ENCODE measurements around the gene ATXN2L. TPM values are rescaled to one million over a fixed set of nuclear protein-coding genes. Genes with fewer than 3 reads are reported as not detected.
A peak's percentile ranks its signal among the peaks of the same experiment; 100 is the strongest.

ATXN2L gene
- total and polyA plus RNA-seq, 2 of the 13 experiments (the other 11 are each of a cell fraction or from before 2014, with no cell fraction given), result 40.8 to 55.1 TPM

GRCh38 chr16:28822520-28823290 lies at the start of gene ATXN2L (continued):
- TF ChIP-seq, protein P1, sequence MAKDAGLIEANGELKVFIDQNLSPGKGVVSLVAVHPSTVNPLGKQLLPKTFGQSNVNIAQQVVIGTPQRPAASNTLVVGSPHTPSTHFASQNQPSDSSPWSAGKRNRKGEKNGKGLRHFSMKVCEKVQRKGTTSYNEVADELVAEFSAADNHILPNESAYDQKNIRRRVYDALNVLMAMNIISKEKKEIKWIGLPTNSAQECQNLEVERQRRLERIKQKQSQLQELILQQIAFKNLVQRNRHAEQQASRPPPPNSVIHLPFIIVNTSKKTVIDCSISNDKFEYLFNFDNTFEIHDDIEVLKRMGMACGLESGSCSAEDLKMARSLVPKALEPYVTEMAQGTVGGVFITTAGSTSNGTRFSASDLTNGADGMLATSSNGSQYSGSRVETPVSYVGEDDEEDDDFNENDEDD (CRISPR knock-in tag; IDR thresholded peaks at IDR 0.05; ENCODE audit: borderline replicate concordance), result peak; percentile 90
- TF ChIP-seq MIXL1 (CRISPR knock-in tag; IDR thresholded peaks at IDR 0.05) (peak; percentile 91), BRCA1 (CRISPR knock-in tag; IDR thresholded peaks at IDR 0.05) (no peak), SETDB1 (CRISPR knock-in tag; IDR thresholded peaks at IDR 0.05; ENCODE audit: borderline replicate concordance) (no peak), ZNF280D (CRISPR knock-in tag; IDR thresholded peaks at IDR 0.05) (no peak), KDM1A (CRISPR knock-in tag; IDR thresholded peaks at IDR 0.05) (no peak), NFAT5 (CRISPR knock-in tag; IDR thresholded peaks at IDR 0.05) (peak; percentile 96)
- TF ChIP-seq, protein P2, sequence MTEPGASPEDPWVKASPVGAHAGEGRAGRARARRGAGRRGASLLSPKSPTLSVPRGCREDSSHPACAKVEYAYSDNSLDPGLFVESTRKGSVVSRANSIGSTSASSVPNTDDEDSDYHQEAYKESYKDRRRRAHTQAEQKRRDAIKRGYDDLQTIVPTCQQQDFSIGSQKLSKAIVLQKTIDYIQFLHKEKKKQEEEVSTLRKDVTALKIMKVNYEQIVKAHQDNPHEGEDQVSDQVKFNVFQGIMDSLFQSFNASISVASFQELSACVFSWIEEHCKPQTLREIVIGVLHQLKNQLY (CRISPR knock-in tag; IDR thresholded peaks at IDR 0.05), result peak; percentile 76; the same call in 1 of the 2 replicates
- TF ChIP-seq, protein P3, sequence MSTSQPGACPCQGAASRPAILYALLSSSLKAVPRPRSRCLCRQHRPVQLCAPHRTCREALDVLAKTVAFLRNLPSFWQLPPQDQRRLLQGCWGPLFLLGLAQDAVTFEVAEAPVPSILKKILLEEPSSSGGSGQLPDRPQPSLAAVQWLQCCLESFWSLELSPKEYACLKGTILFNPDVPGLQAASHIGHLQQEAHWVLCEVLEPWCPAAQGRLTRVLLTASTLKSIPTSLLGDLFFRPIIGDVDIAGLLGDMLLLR (CRISPR knock-in tag; IDR thresholded peaks at IDR 0.05), result peak; percentile 95
- TF ChIP-seq, protein P4, sequence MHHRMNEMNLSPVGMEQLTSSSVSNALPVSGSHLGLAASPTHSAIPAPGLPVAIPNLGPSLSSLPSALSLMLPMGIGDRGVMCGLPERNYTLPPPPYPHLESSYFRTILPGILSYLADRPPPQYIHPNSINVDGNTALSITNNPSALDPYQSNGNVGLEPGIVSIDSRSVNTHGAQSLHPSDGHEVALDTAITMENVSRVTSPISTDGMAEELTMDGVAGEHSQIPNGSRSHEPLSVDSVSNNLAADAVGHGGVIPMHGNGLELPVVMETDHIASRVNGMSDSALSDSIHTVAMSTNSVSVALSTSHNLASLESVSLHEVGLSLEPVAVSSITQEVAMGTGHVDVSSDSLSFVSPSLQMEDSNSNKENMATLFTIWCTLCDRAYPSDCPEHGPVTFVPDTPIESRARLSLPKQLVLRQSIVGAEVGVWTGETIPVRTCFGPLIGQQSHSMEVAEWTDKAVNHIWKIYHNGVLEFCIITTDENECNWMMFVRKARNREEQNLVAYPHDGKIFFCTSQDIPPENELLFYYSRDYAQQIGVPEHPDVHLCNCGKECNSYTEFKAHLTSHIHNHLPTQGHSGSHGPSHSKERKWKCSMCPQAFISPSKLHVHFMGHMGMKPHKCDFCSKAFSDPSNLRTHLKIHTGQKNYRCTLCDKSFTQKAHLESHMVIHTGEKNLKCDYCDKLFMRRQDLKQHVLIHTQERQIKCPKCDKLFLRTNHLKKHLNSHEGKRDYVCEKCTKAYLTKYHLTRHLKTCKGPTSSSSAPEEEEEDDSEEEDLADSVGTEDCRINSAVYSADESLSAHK (CRISPR knock-in tag; IDR thresholded peaks at IDR 0.05; ENCODE audit: borderline replicate concordance), result peak; percentile 85; the same call in 1 of the 2 replicates
- TF ChIP-seq, protein P5, sequence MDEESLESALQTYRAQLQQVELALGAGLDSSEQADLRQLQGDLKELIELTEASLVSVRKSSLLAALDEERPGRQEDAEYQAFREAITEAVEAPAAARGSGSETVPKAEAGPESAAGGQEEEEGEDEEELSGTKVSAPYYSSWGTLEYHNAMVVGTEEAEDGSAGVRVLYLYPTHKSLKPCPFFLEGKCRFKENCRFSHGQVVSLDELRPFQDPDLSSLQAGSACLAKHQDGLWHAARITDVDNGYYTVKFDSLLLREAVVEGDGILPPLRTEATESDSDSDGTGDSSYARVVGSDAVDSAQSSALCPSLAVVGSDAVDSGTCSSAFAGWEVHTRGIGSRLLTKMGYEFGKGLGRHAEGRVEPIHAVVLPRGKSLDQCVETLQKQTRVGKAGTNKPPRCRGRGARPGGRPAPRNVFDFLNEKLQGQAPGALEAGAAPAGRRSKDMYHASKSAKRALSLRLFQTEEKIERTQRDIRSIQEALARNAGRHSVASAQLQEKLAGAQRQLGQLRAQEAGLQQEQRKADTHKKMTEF (CRISPR knock-in tag; IDR thresholded peaks at IDR 0.05), result peak; percentile 100
